HepG2 (cell line): Measurements from ENCODE around the gene KLF6. TPM values are rescaled to one million over a fixed set of nuclear protein-coding genes. Genes with fewer than 3 reads are reported as not detected.
A peak's percentile ranks its signal among the peaks of the same experiment; 100 is the strongest.

Experiments used
- ASH2L ChIP-seq: fragments of 300-600, 200-600 bp; sonication (generic); IDR thresholded peaks from 2 replicates; pipeline ENCODE4 v1.7.0; 2017; ENCODE audit warnings: low read depth, mild to moderate bottlenecking, moderate library complexity, mixed read lengths, low read length; ENCODE audit not compliant: insufficient read length
- ATM ChIP-seq: fragments of 450-650 bp; IDR thresholded peaks from 2 replicates; pipeline ENCODE4 v1.7.1; 2017; ENCODE audit warnings: mild to moderate bottlenecking, borderline replicate concordance
- ERF ChIP-seq: IDR thresholded peaks from 2 replicates; pipeline ENCODE4 v1.6.1; 2018; ENCODE audit warnings: missing biosample characterization, missing genetic modification reagents
- FOXK2 ChIP-seq: fragments of 450-650 bp; IDR thresholded peaks from 2 replicates; pipeline ENCODE4 v1.6.1; 2016
- HOXA5 ChIP-seq: sonication (generic); formaldehyde crosslinking; IDR thresholded peaks from 2 replicates; pipeline ENCODE4 v1.4.0; 2020; ENCODE audit warnings: missing genetic modification reagents
- MAFK ChIP-seq, 2 experiments: IDR thresholded peaks in 1 of 2; conservative IDR thresholded peaks in 1 of 2; 2 replicates each; pipeline ENCODE4 v1.6.1; 2011; ENCODE audit warnings: improper control_type of control experiment in 2 of 2, low read length in 2 of 2
- MIER3 ChIP-seq: IDR thresholded peaks from 2 replicates; pipeline ENCODE4 v1.6.1; 2016; ENCODE audit warnings: missing compliant biosample characterization, borderline replicate concordance
- RARA ChIP-seq: IDR thresholded peaks from 2 replicates; pipeline ENCODE4 v1.6.1; 2016; ENCODE audit warnings: missing genetic modification reagents, missing compliant biosample characterization
- SALL1 ChIP-seq: sonication (generic); formaldehyde crosslinking; IDR thresholded peaks from 2 replicates; pipeline ENCODE4 v1.8.0; 2022; ENCODE audit warnings: mild to moderate bottlenecking, missing genetic modification reagents
- TBP ChIP-seq: sonication (generic); formaldehyde crosslinking; IDR thresholded peaks from 2 replicates; pipeline ENCODE4 v1.5.0; 2020; ENCODE audit warnings: missing genetic modification reagents
- ZNF326 ChIP-seq: sonication (generic); formaldehyde crosslinking; IDR thresholded peaks from 2 replicates; pipeline ENCODE4 v1.4.0; 2020; ENCODE audit warnings: missing genetic modification reagents, borderline replicate concordance
- ZNF331 ChIP-seq: sonication (generic); formaldehyde crosslinking; IDR thresholded peaks from 2 replicates; pipeline ENCODE4 v1.4.0; 2020; ENCODE audit warnings: missing genetic modification reagents
- ZNF350 ChIP-seq: sonication (generic); formaldehyde crosslinking; IDR thresholded peaks from 2 replicates; pipeline ENCODE4 v1.4.0; 2020; ENCODE audit warnings: mild to moderate bottlenecking, low read depth, missing genetic modification reagents, borderline replicate concordance
- ZNF773 ChIP-seq: sonication (generic); formaldehyde crosslinking; IDR thresholded peaks from 2 replicates; pipeline ENCODE4 v1.4.0; 2020; ENCODE audit warnings: missing genetic modification reagents, borderline replicate concordance
- polyA plus RNA-seq, 8 experiments: library from polyadenylated mRNA; depleted of rRNA in 3 of 8; stranded (reverse) in 7 of 8; unstranded in 1 of 8; fragments of >200 nt; fragmentation: Illumina TruSeq in 4 of 8; extraction: Trizol in 4 of 8; gene quantifications; 2 replicates each; pipeline versions ENCODE4 v1.2.1 to v1.2.3, GENCODE V29; 2011 to 2016; ENCODE audit warnings: low read depth in 4 of 8, missing spikeins in 1 of 8, mixed read lengths in 1 of 8; ENCODE audit not compliant: insufficient read depth in 1 of 8
- total RNA-seq, 5 experiments: library from RNA; depleted of rRNA; stranded (reverse); fragments of >200 nt; fragmentation: Illumina TruSeq; extraction: Trizol; gene quantifications; 2 replicates each; pipeline ENCODE4 v1.2.3, GENCODE V29; 2016; ENCODE audit warnings: low read depth in 1 of 5
- TF ChIP-seq, protein P1 (sequence below): sonication (generic); formaldehyde crosslinking; IDR thresholded peaks from 2 replicates; pipeline ENCODE4 v1.4.0; 2020; ENCODE audit warnings: missing genetic modification reagents
- TF ChIP-seq, protein P2 (sequence below): sonication (generic); formaldehyde crosslinking; IDR thresholded peaks from 2 replicates; pipeline ENCODE4 v1.4.0; 2020; ENCODE audit warnings: mild to moderate bottlenecking, missing genetic modification reagents
- TF ChIP-seq, protein P3 (sequence below): sonication (generic); formaldehyde crosslinking; IDR thresholded peaks from 2 replicates; pipeline ENCODE4 v1.4.0; 2020; ENCODE audit warnings: missing genetic modification reagents, borderline replicate concordance

Gene KLF6
- total and polyA plus RNA-seq, 2 of the 13 experiments (the other 11 are each of a cell fraction or from before 2014, with no cell fraction given), result 27.0 to 71.9 TPM

DNA sequence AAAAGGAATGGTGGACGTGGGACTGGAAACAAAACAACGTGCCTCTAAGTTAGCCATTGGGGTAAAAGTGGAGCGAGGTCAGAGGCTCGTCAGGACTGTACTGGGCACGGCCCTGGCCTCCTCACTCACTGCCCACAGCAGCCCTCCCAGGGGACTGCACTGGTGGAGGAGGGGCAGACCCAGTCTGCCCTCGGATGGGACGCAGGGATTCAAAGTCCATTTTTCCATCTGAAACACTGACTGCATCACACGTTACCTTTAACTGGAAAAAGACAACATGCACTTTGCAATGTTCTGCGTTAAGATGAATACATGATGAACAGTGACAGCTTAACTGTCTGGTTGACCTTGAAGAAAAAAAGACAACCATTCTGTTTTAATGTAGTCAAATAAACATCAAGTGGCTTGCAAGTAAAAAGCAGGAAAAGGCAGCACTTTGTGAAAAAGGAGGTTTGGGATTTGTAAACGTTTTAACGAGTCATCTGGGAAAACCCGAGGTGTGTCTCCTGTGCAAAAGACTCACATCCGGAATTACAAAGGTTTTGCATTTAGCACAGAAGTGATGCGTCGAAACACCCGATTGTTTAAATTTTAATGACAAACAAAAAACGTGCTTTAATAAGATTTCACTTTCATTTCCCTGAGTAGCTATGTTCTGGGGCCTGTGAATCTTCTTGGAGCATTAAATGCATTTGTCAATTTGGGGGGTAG lies 18.8 kb downstream of the KLF6 start (continued):
- TF ChIP-seq, protein P1, sequence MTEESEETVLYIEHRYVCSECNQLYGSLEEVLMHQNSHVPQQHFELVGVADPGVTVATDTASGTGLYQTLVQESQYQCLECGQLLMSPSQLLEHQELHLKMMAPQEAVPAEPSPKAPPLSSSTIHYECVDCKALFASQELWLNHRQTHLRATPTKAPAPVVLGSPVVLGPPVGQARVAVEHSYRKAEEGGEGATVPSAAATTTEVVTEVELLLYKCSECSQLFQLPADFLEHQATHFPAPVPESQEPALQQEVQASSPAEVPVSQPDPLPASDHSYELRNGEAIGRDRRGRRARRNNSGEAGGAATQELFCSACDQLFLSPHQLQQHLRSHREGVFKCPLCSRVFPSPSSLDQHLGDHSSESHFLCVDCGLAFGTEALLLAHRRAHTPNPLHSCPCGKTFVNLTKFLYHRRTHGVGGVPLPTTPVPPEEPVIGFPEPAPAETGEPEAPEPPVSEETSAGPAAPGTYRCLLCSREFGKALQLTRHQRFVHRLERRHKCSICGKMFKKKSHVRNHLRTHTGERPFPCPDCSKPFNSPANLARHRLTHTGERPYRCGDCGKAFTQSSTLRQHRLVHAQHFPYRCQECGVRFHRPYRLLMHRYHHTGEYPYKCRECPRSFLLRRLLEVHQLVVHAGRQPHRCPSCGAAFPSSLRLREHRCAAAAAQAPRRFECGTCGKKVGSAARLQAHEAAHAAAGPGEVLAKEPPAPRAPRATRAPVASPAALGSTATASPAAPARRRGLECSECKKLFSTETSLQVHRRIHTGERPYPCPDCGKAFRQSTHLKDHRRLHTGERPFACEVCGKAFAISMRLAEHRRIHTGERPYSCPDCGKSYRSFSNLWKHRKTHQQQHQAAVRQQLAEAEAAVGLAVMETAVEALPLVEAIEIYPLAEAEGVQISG, result peak; percentile 41; the same call in 1 of the 2 replicates
- peak; percentile 46; the same call in 1 of the 2 replicates for TF ChIP-seq ZNF331 (CRISPR knock-in tag)
- TF ChIP-seq RARA (CRISPR knock-in tag), result peak; percentile 78
- no peak for TF ChIP-seq ZNF326 (CRISPR knock-in tag)
- 0 out of 2 replicates have a peak, but pooled peaks have one; percentile 22 for TF ChIP-seq MIER3 (CRISPR knock-in tag)
- peak; percentile 89 for TF ChIP-seq ERF (CRISPR knock-in tag)
- TF ChIP-seq FOXK2, result peak; percentile 56; the same call in 1 of the 2 replicates
- no peak for TF ChIP-seq ATM
- no peak for TF ChIP-seq TBP
- TF ChIP-seq, protein P2, sequence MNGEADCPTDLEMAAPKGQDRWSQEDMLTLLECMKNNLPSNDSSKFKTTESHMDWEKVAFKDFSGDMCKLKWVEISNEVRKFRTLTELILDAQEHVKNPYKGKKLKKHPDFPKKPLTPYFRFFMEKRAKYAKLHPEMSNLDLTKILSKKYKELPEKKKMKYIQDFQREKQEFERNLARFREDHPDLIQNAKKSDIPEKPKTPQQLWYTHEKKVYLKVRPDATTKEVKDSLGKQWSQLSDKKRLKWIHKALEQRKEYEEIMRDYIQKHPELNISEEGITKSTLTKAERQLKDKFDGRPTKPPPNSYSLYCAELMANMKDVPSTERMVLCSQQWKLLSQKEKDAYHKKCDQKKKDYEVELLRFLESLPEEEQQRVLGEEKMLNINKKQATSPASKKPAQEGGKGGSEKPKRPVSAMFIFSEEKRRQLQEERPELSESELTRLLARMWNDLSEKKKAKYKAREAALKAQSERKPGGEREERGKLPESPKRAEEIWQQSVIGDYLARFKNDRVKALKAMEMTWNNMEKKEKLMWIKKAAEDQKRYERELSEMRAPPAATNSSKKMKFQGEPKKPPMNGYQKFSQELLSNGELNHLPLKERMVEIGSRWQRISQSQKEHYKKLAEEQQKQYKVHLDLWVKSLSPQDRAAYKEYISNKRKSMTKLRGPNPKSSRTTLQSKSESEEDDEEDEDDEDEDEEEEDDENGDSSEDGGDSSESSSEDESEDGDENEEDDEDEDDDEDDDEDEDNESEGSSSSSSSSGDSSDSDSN, result peak; percentile 65
- peak; percentile 43; the same call in 1 of the 2 replicates for TF ChIP-seq HOXA5 (CRISPR knock-in tag)
- TF ChIP-seq MAFK (conservative IDR thresholded peaks at IDR 0.05 in 1 of 2, IDR thresholded peaks at IDR 0.05 in 1 of 2; ENCODE audit: low read length in 2 of 2), result no peak
- TF ChIP-seq, protein P3, sequence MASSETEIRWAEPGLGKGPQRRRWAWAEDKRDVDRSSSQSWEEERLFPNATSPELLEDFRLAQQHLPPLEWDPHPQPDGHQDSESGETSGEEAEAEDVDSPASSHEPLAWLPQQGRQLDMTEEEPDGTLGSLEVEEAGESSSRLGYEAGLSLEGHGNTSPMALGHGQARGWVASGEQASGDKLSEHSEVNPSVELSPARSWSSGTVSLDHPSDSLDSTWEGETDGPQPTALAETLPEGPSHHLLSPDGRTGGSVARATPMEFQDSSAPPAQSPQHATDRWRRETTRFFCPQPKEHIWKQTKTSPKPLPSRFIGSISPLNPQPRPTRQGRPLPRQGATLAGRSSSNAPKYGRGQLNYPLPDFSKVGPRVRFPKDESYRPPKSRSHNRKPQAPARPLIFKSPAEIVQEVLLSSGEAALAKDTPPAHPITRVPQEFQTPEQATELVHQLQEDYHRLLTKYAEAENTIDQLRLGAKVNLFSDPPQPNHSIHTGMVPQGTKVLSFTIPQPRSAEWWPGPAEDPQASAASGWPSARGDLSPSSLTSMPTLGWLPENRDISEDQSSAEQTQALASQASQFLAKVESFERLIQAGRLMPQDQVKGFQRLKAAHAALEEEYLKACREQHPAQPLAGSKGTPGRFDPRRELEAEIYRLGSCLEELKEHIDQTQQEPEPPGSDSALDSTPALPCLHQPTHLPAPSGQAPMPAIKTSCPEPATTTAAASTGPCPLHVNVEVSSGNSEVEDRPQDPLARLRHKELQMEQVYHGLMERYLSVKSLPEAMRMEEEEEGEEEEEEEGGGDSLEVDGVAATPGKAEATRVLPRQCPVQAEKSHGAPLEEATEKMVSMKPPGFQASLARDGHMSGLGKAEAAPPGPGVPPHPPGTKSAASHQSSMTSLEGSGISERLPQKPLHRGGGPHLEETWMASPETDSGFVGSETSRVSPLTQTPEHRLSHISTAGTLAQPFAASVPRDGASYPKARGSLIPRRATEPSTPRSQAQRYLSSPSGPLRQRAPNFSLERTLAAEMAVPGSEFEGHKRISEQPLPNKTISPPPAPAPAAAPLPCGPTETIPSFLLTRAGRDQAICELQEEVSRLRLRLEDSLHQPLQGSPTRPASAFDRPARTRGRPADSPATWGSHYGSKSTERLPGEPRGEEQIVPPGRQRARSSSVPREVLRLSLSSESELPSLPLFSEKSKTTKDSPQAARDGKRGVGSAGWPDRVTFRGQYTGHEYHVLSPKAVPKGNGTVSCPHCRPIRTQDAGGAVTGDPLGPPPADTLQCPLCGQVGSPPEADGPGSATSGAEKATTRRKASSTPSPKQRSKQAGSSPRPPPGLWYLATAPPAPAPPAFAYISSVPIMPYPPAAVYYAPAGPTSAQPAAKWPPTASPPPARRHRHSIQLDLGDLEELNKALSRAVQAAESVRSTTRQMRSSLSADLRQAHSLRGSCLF, result no peak
- no peak for TF ChIP-seq ZNF773
- peak; percentile 97 for TF ChIP-seq SALL1 (CRISPR knock-in tag)
- TF ChIP-seq ASH2L, result peak; percentile 61
- TF ChIP-seq ZNF350, result peak; percentile 61; the same call in 1 of the 2 replicates
